SU-DHL-6 (cell line): ENCODE data around the gene SCN9A.

Experiments
- H2AFZ ChIP-seq: fragments of 200-600 bp; sonication (generic); 2 replicates; pipeline ENCODE4 v1.6.1; 2014; ENCODE audit warnings: low read depth, mild to moderate bottlenecking, moderate library complexity, mixed read lengths, antibody characterized with exemption, low read length; ENCODE audit not compliant: severe bottlenecking
- H3F3A ChIP-seq: fragments of 200-600 bp; shearing (Covaris generic); 2 replicates; pipeline ENCODE4 v1.6.0; 2016; ENCODE audit warnings: antibody characterized with exemption, mild to moderate bottlenecking; ENCODE audit not compliant: insufficient read depth
- H3K27ac ChIP-seq: fragments of 200-600 bp; sonication (generic); 2 replicates; pipeline ENCODE4 v1.5.1; 2016; ENCODE audit warnings: low read depth, mild to moderate bottlenecking, low read length, moderate library complexity, mixed read lengths
- H3K27me3 ChIP-seq: fragments of 200-600 bp; sonication (generic), shearing (Covaris generic); 2 replicates; pipeline ENCODE4 v1.6.0; 2014; ENCODE audit warnings: mild to moderate bottlenecking, low read length
- H3K36me3 ChIP-seq: fragments of 200-600 bp; sonication (generic); 2 replicates; pipeline ENCODE4 v1.6.1; 2014; ENCODE audit warnings: mild to moderate bottlenecking, low read length, mixed read lengths
- H3K4me2 ChIP-seq: fragments of 300-600, 200-600 bp; shearing (Covaris generic), sonication (generic); 2 replicates; pipeline ENCODE4 v1.6.0; 2014; ENCODE audit warnings: low read length, low read depth, mild to moderate bottlenecking; ENCODE audit not compliant: poor library complexity, severe bottlenecking
- H3K4me3 ChIP-seq: fragments of 200-600 bp; sonication (generic); 2 replicates; pipeline ENCODE4 v1.5.1; 2014; ENCODE audit warnings: antibody characterized with exemption, low read length, mild to moderate bottlenecking, mixed read lengths; ENCODE audit not compliant: insufficient read depth, poor library complexity, severe bottlenecking
- H3K79me2 ChIP-seq: fragments of 200-600 bp; sonication (generic); 2 replicates; pipeline ENCODE4 v1.6.1; 2014; ENCODE audit warnings: mild to moderate bottlenecking, low read length, moderate library complexity; ENCODE audit not compliant: insufficient read depth
- H3K9ac ChIP-seq: fragments of 200-600 bp; sonication (generic); 2 replicates; pipeline ENCODE4 v1.7.0; 2014; ENCODE audit warnings: mild to moderate bottlenecking, low read length
- H3K9me2 ChIP-seq: fragments of 200-600 bp; sonication (generic); replicated peaks from 2 replicates; pipeline ENCODE4 v1.6.1; 2014; ENCODE audit warnings: low read length; ENCODE audit not compliant: insufficient read depth
- H3K9me3 ChIP-seq: fragments of 200-600 bp; sonication (generic); 2 replicates; pipeline ENCODE4 v1.6.1; 2014; ENCODE audit warnings: low read length, mixed read lengths; ENCODE audit not compliant: insufficient read depth
- H4K20me1 ChIP-seq: fragments of 200-600 bp; sonication (generic); 2 replicates; pipeline ENCODE4 v1.6.1; 2014; ENCODE audit warnings: low read depth, mild to moderate bottlenecking, antibody characterized with exemption, low read length, moderate library complexity, mixed read lengths
- EZH2phosphoT487 ChIP-seq: fragments of 200-600 bp; sonication (generic), shearing (Covaris generic); conservative IDR thresholded peaks from 2 replicates; pipeline ENCODE4 v1.6.1; 2018; ENCODE audit warnings: mild to moderate bottlenecking, antibody characterized with exemption, low read length, moderate library complexity, mixed read lengths
- TF ChIP-seq, protein P1 (sequence below): fragments of 200-600 bp; sonication (generic); IDR thresholded peaks from one replicate; pipeline ENCODE4 v1.5.1; 2017; ENCODE audit warnings: antibody characterized with exemption, mild to moderate bottlenecking, low read length, moderate library complexity; ENCODE audit not compliant: insufficient read depth, poor library complexity, severe bottlenecking

SCN9A gene

DNA sequence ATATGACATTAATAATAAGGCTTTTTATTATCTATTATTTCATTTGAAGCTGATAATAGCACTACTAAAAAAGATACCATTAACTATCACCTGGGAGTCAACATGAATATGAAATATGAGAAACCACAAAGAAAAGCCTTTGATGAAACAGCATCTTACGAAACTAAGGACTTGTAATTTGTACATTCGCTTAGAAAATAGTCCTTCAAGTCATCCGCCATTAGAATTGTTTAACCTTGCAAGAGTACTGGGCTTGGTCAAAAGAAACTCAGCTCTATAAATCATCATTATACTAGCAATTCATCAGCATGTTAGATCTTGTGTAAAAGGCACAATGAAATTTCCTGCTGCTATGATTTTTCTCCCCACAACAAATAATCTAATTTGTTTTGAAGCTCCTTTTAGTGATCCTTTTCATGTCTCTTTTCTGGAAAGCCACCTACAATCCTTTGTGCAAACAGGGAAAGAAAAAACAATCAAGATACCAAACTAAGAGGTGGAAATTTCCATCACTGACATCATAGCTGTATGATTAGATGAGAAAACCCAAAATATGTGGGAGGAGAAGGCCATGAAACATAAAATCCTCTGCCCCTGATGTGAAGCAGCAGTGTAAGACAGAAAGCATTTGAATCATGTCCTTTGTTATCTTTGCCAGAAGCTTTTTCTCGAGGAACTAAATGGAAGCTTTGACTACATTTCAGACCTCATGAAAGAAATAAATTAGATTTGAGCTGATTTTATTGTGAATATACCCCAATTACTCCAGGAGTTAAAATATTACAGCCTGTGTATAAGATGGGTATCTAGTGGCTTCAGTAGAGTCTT, 31.2 kb downstream of the SCN9A start:
- H3K4me2 ChIP-seq, result no peak overlapping the region
- H3K9ac ChIP-seq, result no peak overlapping the region
- TF ChIP-seq, protein P1, sequence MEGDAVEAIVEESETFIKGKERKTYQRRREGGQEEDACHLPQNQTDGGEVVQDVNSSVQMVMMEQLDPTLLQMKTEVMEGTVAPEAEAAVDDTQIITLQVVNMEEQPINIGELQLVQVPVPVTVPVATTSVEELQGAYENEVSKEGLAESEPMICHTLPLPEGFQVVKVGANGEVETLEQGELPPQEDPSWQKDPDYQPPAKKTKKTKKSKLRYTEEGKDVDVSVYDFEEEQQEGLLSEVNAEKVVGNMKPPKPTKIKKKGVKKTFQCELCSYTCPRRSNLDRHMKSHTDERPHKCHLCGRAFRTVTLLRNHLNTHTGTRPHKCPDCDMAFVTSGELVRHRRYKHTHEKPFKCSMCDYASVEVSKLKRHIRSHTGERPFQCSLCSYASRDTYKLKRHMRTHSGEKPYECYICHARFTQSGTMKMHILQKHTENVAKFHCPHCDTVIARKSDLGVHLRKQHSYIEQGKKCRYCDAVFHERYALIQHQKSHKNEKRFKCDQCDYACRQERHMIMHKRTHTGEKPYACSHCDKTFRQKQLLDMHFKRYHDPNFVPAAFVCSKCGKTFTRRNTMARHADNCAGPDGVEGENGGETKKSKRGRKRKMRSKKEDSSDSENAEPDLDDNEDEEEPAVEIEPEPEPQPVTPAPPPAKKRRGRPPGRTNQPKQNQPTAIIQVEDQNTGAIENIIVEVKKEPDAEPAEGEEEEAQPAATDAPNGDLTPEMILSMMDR, result no peak
- no peak for TF ChIP-seq EZH2phosphoT487
- no peaks in the 10 kb centered on the region for H3K36me3 ChIP-seq
- no peak overlapping the region for H3K4me3 ChIP-seq
- no peaks in the 10 kb centered on the region for H3F3A ChIP-seq
- H2AFZ ChIP-seq, result no peak overlapping the region
- H3K27ac ChIP-seq, result no peak overlapping the region
- H3K9me2 ChIP-seq, result no peaks in the 10 kb centered on the region
- no peaks in the 10 kb centered on the region for H4K20me1 ChIP-seq
- H3K79me2 ChIP-seq, result no peaks in the 10 kb centered on the region
- H3K9me3 ChIP-seq, result no peaks in the 10 kb centered on the region
- 0 out of 2 replicates have a peak, but pooled peaks cover 3% of the 10 kb centered on the region for H3K27me3 ChIP-seq

DNA sequence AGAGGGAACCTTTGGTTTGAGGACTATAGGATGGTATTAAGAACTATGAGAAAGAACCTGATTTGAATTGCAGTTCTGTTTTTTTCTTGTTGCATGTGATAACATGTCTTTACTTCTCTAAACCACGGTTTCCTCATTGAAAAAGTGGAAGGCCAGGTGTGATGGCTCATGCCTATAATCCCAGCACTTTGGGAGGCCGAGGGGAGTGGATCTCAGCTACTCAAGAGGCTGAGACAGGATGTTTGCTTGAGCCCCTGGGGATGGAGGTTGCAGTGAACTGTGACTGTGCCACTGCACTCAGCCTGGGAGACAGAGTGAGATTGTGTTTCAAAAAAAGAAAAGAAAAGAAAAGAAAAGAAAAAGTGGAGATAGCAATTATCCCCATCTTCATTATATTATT, 32.3 kb downstream of the SCN9A start:
- Histone ChIP-seq H3K4me3 (no peak overlapping the region), H3K9me3 (no peaks in the 10 kb centered on the region), H3K9me2 (no peaks in the 10 kb centered on the region), H3K4me2 (no peak overlapping the region), H4K20me1 (no peaks in the 10 kb centered on the region), H3K36me3 (no peaks in the 10 kb centered on the region), H2AFZ (no peak overlapping the region), H3K27ac (no peak overlapping the region), H3K9ac (no peak overlapping the region), H3F3A (no peaks in the 10 kb centered on the region), H3K79me2 (no peaks in the 10 kb centered on the region), H3K27me3 (0 out of 2 replicates have a peak, but pooled peaks cover 3% of the 10 kb centered on the region)
- no peak for TF ChIP-seq EZH2phosphoT487
- TF ChIP-seq, protein P1, result no peak

DNA sequence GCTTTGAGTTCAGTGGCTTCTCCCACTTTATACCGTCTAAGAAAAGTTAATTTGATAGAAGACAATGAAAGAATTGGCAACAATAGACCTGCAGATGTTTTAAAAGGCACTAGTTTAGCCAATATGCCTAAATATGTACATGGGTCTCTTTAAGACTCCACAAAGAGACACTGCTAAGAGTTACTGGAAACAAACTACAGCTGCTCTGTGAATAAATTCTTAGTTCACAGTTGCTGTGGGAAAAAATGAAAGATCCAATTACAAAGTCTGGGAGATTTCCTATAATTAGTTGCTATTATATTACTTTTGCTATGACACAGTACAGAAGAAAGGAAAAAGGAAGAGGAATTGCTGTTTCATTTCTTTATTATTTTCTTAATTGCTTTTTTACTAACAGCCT, 34.3 kb downstream of the SCN9A start:
- Histone ChIP-seq H3K9me3 (no peaks in the 10 kb centered on the region), H3F3A (no peaks in the 10 kb centered on the region), H3K4me2 (no peak overlapping the region), H2AFZ (no peak overlapping the region), H3K27ac (no peak overlapping the region), H4K20me1 (no peaks in the 10 kb centered on the region), H3K79me2 (no peaks in the 10 kb centered on the region), H3K27me3 (0 out of 2 replicates have a peak, but pooled peaks cover 3% of the 10 kb centered on the region), H3K9ac (no peak overlapping the region), H3K4me3 (no peak overlapping the region), H3K9me2 (no peaks in the 10 kb centered on the region), H3K36me3 (no peaks in the 10 kb centered on the region)
- TF ChIP-seq EZH2phosphoT487, result no peak
- TF ChIP-seq, protein P1, result no peak
